H1 (cell line): ENCODE measurements around the gene NENF. TPM values are rescaled to one million over a fixed set of nuclear protein-coding genes. Genes with fewer than 3 reads are reported as not detected.

Experiments used
- CTCF ChIA-PET: fragments of 300-600 bp; sonication (Branson Sonifier 250); formaldehyde crosslinking; loops from one replicate; lab custom pipeline; 2021; ENCODE audit not compliant: partially characterized antibody; lab: Charles Lee
- POLR2A ChIA-PET: fragments of 300-600 bp; sonication (Branson Sonifier 250); formaldehyde crosslinking; loops from one replicate; lab custom pipeline; 2021; ENCODE audit warnings: inconsistent platforms; ENCODE audit not compliant: partially characterized antibody; lab: Charles Lee
- DNase-seq, 2 experiments: peaks; one replicate each; pipeline versions ENCODE4 v3.0.0 to v3.0.0-alpha.2; 2010 to 2022; ENCODE audit warnings: low spot score in 2 of 2, low read depth in 1 of 2, mixed read lengths in 1 of 2
- FAIRE-seq: peaks from 2 replicates; lab custom pipeline; 2011; peaks lifted over from hg19 to GRCh38; lab: Jason Lieb, UNC
- H2AFZ ChIP-seq: 2 replicates; pipeline ENCODE4 v1.8.1; 2012; ENCODE audit warnings: low read length, inconsistent platforms
- H2AK5ac ChIP-seq: 2 replicates; pipeline ENCODE4 v1.6.1; 2013; ENCODE audit warnings: low read depth, low read length
- H2BK120ac ChIP-seq: replicated peaks from 2 replicates; pipeline ENCODE3; 2013; ENCODE audit warnings: low read depth, low read length, inconsistent platforms
- H2BK12ac ChIP-seq: 2 replicates; pipeline ENCODE4 v1.6.1; 2013; ENCODE audit warnings: low read depth, low read length
- H2BK15ac ChIP-seq: 2 replicates; pipeline ENCODE4 v1.6.1; 2013; ENCODE audit warnings: low read length
- H2BK20ac ChIP-seq: 2 replicates; pipeline ENCODE4 v1.6.1; 2013; ENCODE audit warnings: low read length
- H2BK5ac ChIP-seq: 2 replicates; pipeline ENCODE4 v1.6.1; 2013; ENCODE audit warnings: low read depth, low read length
- H3K14ac ChIP-seq: 2 replicates; pipeline ENCODE4 v1.6.1; 2013; ENCODE audit warnings: inconsistent platforms; ENCODE audit not compliant: insufficient read length
- H3K18ac ChIP-seq: 2 replicates; pipeline ENCODE4 v1.6.1; 2013; ENCODE audit warnings: low read length; ENCODE audit errors: extremely low read depth
- H3K23ac ChIP-seq: 2 replicates; pipeline ENCODE4 v1.6.1; 2013; ENCODE audit warnings: inconsistent platforms; ENCODE audit not compliant: insufficient read length
- H3K23me2 ChIP-seq: 2 replicates; pipeline ENCODE4 v1.6.1; 2013; ENCODE audit warnings: low read depth, low read length
- H3K27ac ChIP-seq: 2 replicates; pipeline ENCODE4 v1.6.1; 2011; ENCODE audit warnings: low read depth, low read length, inconsistent platforms
- H3K27me3 ChIP-seq, 4 experiments: replicated peaks in 1 of 4; 1 replicate in 1 of 4; 2 replicates in 3 of 4; pipeline versions ENCODE4 v1.6.1 to v1.8.1; 2011 to 2013; ENCODE audit warnings: low read length in 3 of 4, mild to moderate bottlenecking in 3 of 4, inconsistent platforms in 2 of 4, mixed read lengths in 2 of 4, moderate library complexity in 1 of 4; ENCODE audit not compliant: control insufficient read depth in 3 of 4, insufficient read depth in 3 of 4; ENCODE audit errors: extremely low read depth in 1 of 4
- H3K36me3 ChIP-seq, 4 experiments: 2 replicates each; pipeline versions ENCODE4 v1.6.1 to v1.8.1; 2011 to 2013; ENCODE audit warnings: mild to moderate bottlenecking in 4 of 4, low read length in 3 of 4, moderate library complexity in 2 of 4, control low read depth in 1 of 4, inconsistent platforms in 1 of 4; ENCODE audit not compliant: insufficient read depth in 4 of 4, control insufficient read depth in 2 of 4
- H3K4ac ChIP-seq: replicated peaks from 2 replicates; pipeline ENCODE3; 2013; ENCODE audit warnings: low read length, low read depth, mixed read lengths, inconsistent platforms; ENCODE audit not compliant: insufficient read length
- H3K4me1 ChIP-seq, 4 experiments: replicated peaks in 1 of 4; 1 replicate in 1 of 4; 2 replicates in 3 of 4; pipeline versions ENCODE4 v1.6.1 to v1.8.1; 2011 to 2013; ENCODE audit warnings: low read length in 3 of 4, inconsistent platforms in 2 of 4, mixed read lengths in 1 of 4; ENCODE audit not compliant: insufficient read depth in 4 of 4, control insufficient read depth in 3 of 4
- H3K4me2 ChIP-seq, 2 experiments: 2 replicates each; pipeline versions ENCODE4 v1.6.1 to v1.8.1; 2011 to 2013; ENCODE audit warnings: low read depth in 2 of 2, low read length in 2 of 2, control low read depth in 1 of 2, inconsistent platforms in 1 of 2, mild to moderate bottlenecking in 1 of 2; ENCODE audit not compliant: insufficient read depth in 1 of 2
- H3K4me3 ChIP-seq, 4 experiments: fragments of 200-600, 300-600 bp in 1 of 4; sonication (generic), shearing (Covaris generic), sonication (Bioruptor Twin) in 1 of 4; 2 replicates each; pipeline versions ENCODE4 v1.5.1 to v1.8.1; 2011 to 2016; ENCODE audit warnings: low read length in 4 of 4, low read depth in 3 of 4, control low read depth in 2 of 4, inconsistent platforms in 2 of 4, mild to moderate bottlenecking in 2 of 4, mixed read lengths in 1 of 4, moderate library complexity in 1 of 4; ENCODE audit not compliant: insufficient read depth in 2 of 4; ENCODE audit errors: extremely low read depth in 1 of 4
- H3K56ac ChIP-seq: replicated peaks from 2 replicates; pipeline ENCODE3; 2013; ENCODE audit warnings: low read depth, mild to moderate bottlenecking, mixed read lengths, low read length, inconsistent platforms; ENCODE audit not compliant: insufficient read length
- H3K79me1 ChIP-seq: 2 replicates; pipeline ENCODE4 v1.6.1; 2013; ENCODE audit warnings: low read depth, low read length, control low read depth
- H3K79me2 ChIP-seq, 2 experiments: 2 replicates each; pipeline versions ENCODE4 v1.6.1 to v1.8.1; 2012 to 2013; ENCODE audit warnings: low read length in 2 of 2, mild to moderate bottlenecking in 2 of 2, inconsistent platforms in 1 of 2; ENCODE audit not compliant: insufficient read depth in 2 of 2, control insufficient read depth in 1 of 2
- H3K9ac ChIP-seq, 4 experiments: replicated peaks in 1 of 4; 1 replicate in 1 of 4; 2 replicates in 3 of 4; pipeline versions ENCODE4 v1.6.1 to v1.8.1; 2011 to 2013; ENCODE audit warnings: low read depth in 3 of 4, low read length in 3 of 4, control low read depth in 2 of 4, mild to moderate bottlenecking in 2 of 4, moderate library complexity in 2 of 4, inconsistent platforms in 1 of 4; ENCODE audit errors: extremely low read depth in 1 of 4
- H3K9me3 ChIP-seq, 2 experiments: 2 replicates each; pipeline versions ENCODE4 v1.6.1 to v1.8.1; 2012 to 2013; ENCODE audit warnings: mild to moderate bottlenecking in 2 of 2, moderate library complexity in 2 of 2, control low read depth in 1 of 2, inconsistent platforms in 1 of 2, low read depth in 1 of 2, low read length in 1 of 2, mixed read lengths in 1 of 2; ENCODE audit not compliant: insufficient read depth in 2 of 2
- H4K20me1 ChIP-seq, 2 experiments: replicated peaks in 1 of 2; 2 replicates each; pipeline versions ENCODE3 to v1.8.1; 2011 to 2013; ENCODE audit warnings: inconsistent platforms in 2 of 2, low read length in 2 of 2, mild to moderate bottlenecking in 1 of 2; ENCODE audit not compliant: insufficient read depth in 2 of 2, control insufficient read depth in 1 of 2
- H4K5ac ChIP-seq: 2 replicates; pipeline ENCODE4 v1.6.1; 2013; ENCODE audit warnings: low read length, low read depth, mixed read lengths, inconsistent platforms; ENCODE audit not compliant: insufficient read length
- H4K8ac ChIP-seq: 2 replicates; pipeline ENCODE4 v1.8.0; 2013; ENCODE audit warnings: mild to moderate bottlenecking, moderate library complexity, low read length, inconsistent platforms; ENCODE audit not compliant: insufficient read depth; ENCODE audit errors: extremely low read depth
- H4K91ac ChIP-seq: replicated peaks from 2 replicates; pipeline ENCODE3; 2013; ENCODE audit warnings: low read length, mixed read lengths, inconsistent platforms; ENCODE audit not compliant: insufficient read length
- KDM1A ChIP-seq: fragments of 200-600, 300-600 bp; sonication (generic); IDR thresholded peaks from 2 replicates; pipeline ENCODE4 v1.7.1; 2016; ENCODE audit warnings: mild to moderate bottlenecking, low read length, borderline replicate concordance
- SIRT6 ChIP-seq: IDR thresholded peaks from one replicate; pipeline ENCODE4 v1.7.1; 2012; ENCODE audit warnings: low read length, inconsistent platforms
- SP1 ChIP-seq: IDR thresholded peaks from 2 replicates; pipeline ENCODE4 v1.6.1; 2011; ENCODE audit warnings: low read depth, low read length
- WGBS, 2 experiments: shearing (Covaris generic) in 1 of 2; methylation state at CpG; one replicate each; pipeline versions ENCODE4 v1.1.6 to v1.1.7; 2013 to 2015; ENCODE audit warnings: low lambda C conversion rate in 2 of 2, mixed read lengths in 2 of 2, inconsistent platforms in 1 of 2, low coverage in 1 of 2, missing lambda C conversion rate in 1 of 2; ENCODE audit not compliant: insufficient replicate concordance in 2 of 2, insufficient coverage in 1 of 2, insufficient read length in 1 of 2; ENCODE audit errors: extremely low coverage in 1 of 2, missing lambda C conversion rate in 1 of 2; 5-methylcytosine and 5-hydroxymethylcytosine counted together
- polyA plus RNA-seq, 7 experiments: library from polyadenylated mRNA; depleted of rRNA in 3 of 7; stranded (reverse) in 5 of 7; unstranded in 2 of 7; fragments of >200 nt in 5 of 7; fragments of 200-250 nt in 2 of 7; gene quantifications; 1 replicate in 5 of 7; 2 replicates in 1 of 7; 4 replicates in 1 of 7; pipeline versions ENCODE4 v1.2.1 to v1.2.3, GENCODE V29; 2011 to 2013; ENCODE audit warnings: missing spikeins in 2 of 7, mixed read lengths in 2 of 7
- total RNA-seq: library from RNA; stranded (reverse); fragmentation: NEBNext Ultra II Directional; extraction: Animal tissue kit (Norgen Biotek cat#: 25700); gene quantifications from 2 replicates; pipeline ENCODE4 v1.2.1, GENCODE V29; 2021

The NENF gene
- total and polyA plus RNA-seq, 2 of the 8 experiments (the other 6 are each of a cell fraction or from before 2014, with no cell fraction given): 27.0 to 28.0 TPM

GRCh38 chr1:212490276-212490675 is 57.6 kb downstream of the NENF start:
- H2BK120ac ChIP-seq: no peak overlapping the region
- no peaks in the 10 kb centered on the region for H3K23me2 ChIP-seq
- peaks cover 0 to 6% (median 1%) of the 10 kb centered on the region in 4 experiments; a peak in 4 of 7 replicates for H3K4me1 ChIP-seq
- no peak overlapping the region for H2BK12ac ChIP-seq
- no peaks in the 10 kb centered on the region for H3K36me3 ChIP-seq
- no peak for DNase-seq
- H3K9ac ChIP-seq: no peak overlapping the region
- H3K27ac ChIP-seq: no peak overlapping the region
- no peak overlapping the region for H2BK15ac ChIP-seq
- H2AK5ac ChIP-seq: no peak overlapping the region
- CTCF ChIA-PET: interaction anchor here (1.3 to 2.9 kb wide), 3 partner anchors 10 to 34 kb away, joined by 4 to 24 read pairs (median 5); no protein-coding TSS in a partner anchor
- H3K23ac ChIP-seq: no peak overlapping the region
- H3K4me3 ChIP-seq: no peak overlapping the region
- H3K18ac ChIP-seq: no peak overlapping the region
- no peak for TF ChIP-seq SP1
- TF ChIP-seq KDM1A: no peak
- no peak for TF ChIP-seq SIRT6
- no peaks in the 10 kb centered on the region for H3K79me2 ChIP-seq
- no peaks in the 10 kb centered on the region for H3K9me3 ChIP-seq
- H4K8ac ChIP-seq: no peak overlapping the region
- no peak overlapping the region for H2AFZ ChIP-seq
- no peaks in the 10 kb centered on the region for H3K79me1 ChIP-seq
- H2BK20ac ChIP-seq: no peak overlapping the region
- POLR2A ChIA-PET: interaction anchor here (2.5 kb wide), 1 partner anchor 118 kb away, joined by 10 read pairs; the partner anchor contains the start of gene ATF3
- no peaks in the 10 kb centered on the region for H4K20me1 ChIP-seq
- 77% methylated on average over 2 of the region's 2 CpGs; no CpG with 5 or more reads in 1 of the 2 experiments for WGBS, 2 experiments
- no peak overlapping the region for H3K4me2 ChIP-seq
- no peak overlapping the region for H3K14ac ChIP-seq
- no peaks in the 10 kb centered on the region for H3K27me3 ChIP-seq
- H4K5ac ChIP-seq: no peak overlapping the region
- FAIRE-seq: no peak
- no peak overlapping the region for H4K91ac ChIP-seq
- no peak overlapping the region for H3K4ac ChIP-seq
- no peak overlapping the region for H2BK5ac ChIP-seq
- no peak overlapping the region for H3K56ac ChIP-seq
